Loucy (cell line): ENCODE data around the gene RPL3.

Experiments
- H2AFZ ChIP-seq: fragments of 200-600 bp; sonication (generic); 2 replicates; pipeline ENCODE4 v1.6.0; 2016; ENCODE audit warnings: antibody characterized with exemption, mild to moderate bottlenecking, low read length, moderate library complexity
- H3F3A ChIP-seq: fragments of 200-600 bp; 2 replicates; pipeline ENCODE4 v1.6.0; 2016; ENCODE audit warnings: antibody characterized with exemption, low read depth, mild to moderate bottlenecking
- H3K27me3 ChIP-seq: fragments of 200-600 bp; sonication (generic); 2 replicates; pipeline ENCODE4 v1.6.1; 2014; ENCODE audit warnings: low read length, mild to moderate bottlenecking; ENCODE audit not compliant: insufficient read depth, poor library complexity, severe bottlenecking
- H3K36me3 ChIP-seq: fragments of 200-600 bp; sonication (generic); 2 replicates; pipeline ENCODE4 v1.6.1; 2016; ENCODE audit warnings: low read length; ENCODE audit not compliant: insufficient read depth
- H3K4me1 ChIP-seq: fragments of 200-600 bp; sonication (generic); 2 replicates; pipeline ENCODE4 v1.5.1; 2014; ENCODE audit warnings: low read length, mild to moderate bottlenecking; ENCODE audit not compliant: insufficient read depth, poor library complexity, severe bottlenecking
- H3K4me2 ChIP-seq: fragments of 200-600 bp; sonication (generic); 2 replicates; pipeline ENCODE4 v1.6.0; 2014; ENCODE audit warnings: antibody characterized with exemption, low read length, low read depth, mild to moderate bottlenecking; ENCODE audit not compliant: poor library complexity, severe bottlenecking
- H3K4me3 ChIP-seq: fragments of 200-600 bp; sonication (generic); 2 replicates; pipeline ENCODE4 v1.5.1; 2014; ENCODE audit warnings: low read length, mild to moderate bottlenecking, mixed read lengths; ENCODE audit not compliant: poor library complexity, severe bottlenecking
- H3K79me2 ChIP-seq: fragments of 200-600 bp; sonication (generic); 2 replicates; pipeline ENCODE4 v1.6.1; 2014; ENCODE audit warnings: low read length; ENCODE audit not compliant: insufficient read depth
- H3K9ac ChIP-seq: fragments of 200-600 bp; sonication (generic); 2 replicates; pipeline ENCODE4 v1.6.0; 2014; ENCODE audit warnings: mild to moderate bottlenecking, low read depth, low read length, moderate library complexity; ENCODE audit not compliant: poor library complexity, severe bottlenecking
- H3K9me2 ChIP-seq: fragments of 200-600 bp; sonication (generic); replicated peaks from 2 replicates; pipeline ENCODE4 v1.6.1; 2016; ENCODE audit warnings: low read depth, low read length, mixed read lengths
- H3K9me3 ChIP-seq: fragments of 200-600 bp; sonication (generic); 2 replicates; pipeline ENCODE4 v1.6.1; 2014; ENCODE audit warnings: mild to moderate bottlenecking, antibody characterized with exemption, low read length, low read depth; ENCODE audit not compliant: insufficient read depth
- H4K20me1 ChIP-seq: fragments of 200-600 bp; sonication (generic); 2 replicates; pipeline ENCODE4 v1.6.0; 2014; ENCODE audit warnings: antibody characterized with exemption, low read length, mild to moderate bottlenecking; ENCODE audit not compliant: insufficient read depth, poor library complexity, severe bottlenecking
- CTCF ChIP-seq: fragments of 200-600 bp; sonication (generic); conservative IDR thresholded peaks from 2 replicates; pipeline ENCODE4 v1.5.1; 2014; ENCODE audit warnings: mild to moderate bottlenecking, antibody characterized with exemption, low read length
- EZH2phosphoT487 ChIP-seq: fragments of 200-600 bp; IDR thresholded peaks from 2 replicates; pipeline ENCODE4 v1.6.1; 2018; ENCODE audit warnings: antibody characterized with exemption, mild to moderate bottlenecking, moderate library complexity, borderline replicate concordance

RPL3 gene

GRCh38 chr22:39293766-39294368 is 25.6 kb downstream of the RPL3 start:
- TF ChIP-seq EZH2phosphoT487 (no peak), CTCF (no peak)
- H3K79me2 ChIP-seq: no peaks in the 10 kb centered on the region
- no peaks in the 10 kb centered on the region for H4K20me1 ChIP-seq
- no peaks in the 10 kb centered on the region for H3K9me3 ChIP-seq
- H2AFZ ChIP-seq: no peak overlapping the region
- peaks cover 9% of the 10 kb centered on the region for H3K4me1 ChIP-seq
- H3K4me2 ChIP-seq: no peak overlapping the region
- no peak overlapping the region for H3K4me3 ChIP-seq
- no peaks in the 10 kb centered on the region for H3K36me3 ChIP-seq
- no peaks in the 10 kb centered on the region for H3F3A ChIP-seq
- no peaks in the 10 kb centered on the region for H3K27me3 ChIP-seq
- H3K9me2 ChIP-seq: no peaks in the 10 kb centered on the region
- no peak overlapping the region for H3K9ac ChIP-seq

- Histone ChIP-seq H3K4me1 (peaks cover 10% of the 10 kb centered on the region), H3K9ac (no peak overlapping the region), H3K79me2 (no peaks in the 10 kb centered on the region), H3K27me3 (no peaks in the 10 kb centered on the region), H2AFZ (no peak overlapping the region), H3K4me3 (no peak overlapping the region), H3F3A (no peaks in the 10 kb centered on the region; the same call in 1 of the 2 replicates), H3K9me3 (no peaks in the 10 kb centered on the region), H3K9me2 (no peaks in the 10 kb centered on the region), H3K4me2 (no peak overlapping the region), H4K20me1 (no peaks in the 10 kb centered on the region), H3K36me3 (no peaks in the 10 kb centered on the region)
- TF ChIP-seq EZH2phosphoT487 (no peak), CTCF (no peak)
Observed at GRCh38 chr22:39292561-39293074, 26.8 kb downstream of the RPL3 start.

GRCh38 chr22:39292031-39292462 is 27.4 kb downstream of the RPL3 start:
- Histone ChIP-seq H3K4me1 (peaks cover 10% of the 10 kb centered on the region), H3K4me3 (no peak overlapping the region), H3K9me3 (no peaks in the 10 kb centered on the region), H3K9me2 (no peaks in the 10 kb centered on the region), H4K20me1 (no peaks in the 10 kb centered on the region), H3K4me2 (no peak overlapping the region), H3K27me3 (no peaks in the 10 kb centered on the region), H3K79me2 (no peaks in the 10 kb centered on the region), H2AFZ (no peak overlapping the region), H3K36me3 (no peaks in the 10 kb centered on the region), H3K9ac (no peak overlapping the region), H3F3A (no peaks in the 10 kb centered on the region; the same call in 1 of the 2 replicates)
- no peak for TF ChIP-seq CTCF
- TF ChIP-seq EZH2phosphoT487: no peak
